OCI-M2 (cell line): Measurements from ENCODE around the gene SLX4.
"Not testable (repeated sequence)": the region's sequence is repeated elsewhere in the genome, so short reads cannot be mapped to it uniquely, and the experiment has no call there.

Experiments used
- DNase-seq: peaks from one replicate; lab custom pipeline; 2025; ENCODE audit not compliant: unreplicated experiment; lab: John Stamatoyannopoulos, UW

The SLX4 gene, protein sequence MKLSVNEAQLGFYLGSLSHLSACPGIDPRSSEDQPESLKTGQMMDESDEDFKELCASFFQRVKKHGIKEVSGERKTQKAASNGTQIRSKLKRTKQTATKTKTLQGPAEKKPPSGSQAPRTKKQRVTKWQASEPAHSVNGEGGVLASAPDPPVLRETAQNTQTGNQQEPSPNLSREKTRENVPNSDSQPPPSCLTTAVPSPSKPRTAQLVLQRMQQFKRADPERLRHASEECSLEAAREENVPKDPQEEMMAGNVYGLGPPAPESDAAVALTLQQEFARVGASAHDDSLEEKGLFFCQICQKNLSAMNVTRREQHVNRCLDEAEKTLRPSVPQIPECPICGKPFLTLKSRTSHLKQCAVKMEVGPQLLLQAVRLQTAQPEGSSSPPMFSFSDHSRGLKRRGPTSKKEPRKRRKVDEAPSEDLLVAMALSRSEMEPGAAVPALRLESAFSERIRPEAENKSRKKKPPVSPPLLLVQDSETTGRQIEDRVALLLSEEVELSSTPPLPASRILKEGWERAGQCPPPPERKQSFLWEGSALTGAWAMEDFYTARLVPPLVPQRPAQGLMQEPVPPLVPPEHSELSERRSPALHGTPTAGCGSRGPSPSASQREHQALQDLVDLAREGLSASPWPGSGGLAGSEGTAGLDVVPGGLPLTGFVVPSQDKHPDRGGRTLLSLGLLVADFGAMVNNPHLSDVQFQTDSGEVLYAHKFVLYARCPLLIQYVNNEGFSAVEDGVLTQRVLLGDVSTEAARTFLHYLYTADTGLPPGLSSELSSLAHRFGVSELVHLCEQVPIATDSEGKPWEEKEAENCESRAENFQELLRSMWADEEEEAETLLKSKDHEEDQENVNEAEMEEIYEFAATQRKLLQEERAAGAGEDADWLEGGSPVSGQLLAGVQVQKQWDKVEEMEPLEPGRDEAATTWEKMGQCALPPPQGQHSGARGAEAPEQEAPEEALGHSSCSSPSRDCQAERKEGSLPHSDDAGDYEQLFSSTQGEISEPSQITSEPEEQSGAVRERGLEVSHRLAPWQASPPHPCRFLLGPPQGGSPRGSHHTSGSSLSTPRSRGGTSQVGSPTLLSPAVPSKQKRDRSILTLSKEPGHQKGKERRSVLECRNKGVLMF (N-terminal part only)

DNA sequence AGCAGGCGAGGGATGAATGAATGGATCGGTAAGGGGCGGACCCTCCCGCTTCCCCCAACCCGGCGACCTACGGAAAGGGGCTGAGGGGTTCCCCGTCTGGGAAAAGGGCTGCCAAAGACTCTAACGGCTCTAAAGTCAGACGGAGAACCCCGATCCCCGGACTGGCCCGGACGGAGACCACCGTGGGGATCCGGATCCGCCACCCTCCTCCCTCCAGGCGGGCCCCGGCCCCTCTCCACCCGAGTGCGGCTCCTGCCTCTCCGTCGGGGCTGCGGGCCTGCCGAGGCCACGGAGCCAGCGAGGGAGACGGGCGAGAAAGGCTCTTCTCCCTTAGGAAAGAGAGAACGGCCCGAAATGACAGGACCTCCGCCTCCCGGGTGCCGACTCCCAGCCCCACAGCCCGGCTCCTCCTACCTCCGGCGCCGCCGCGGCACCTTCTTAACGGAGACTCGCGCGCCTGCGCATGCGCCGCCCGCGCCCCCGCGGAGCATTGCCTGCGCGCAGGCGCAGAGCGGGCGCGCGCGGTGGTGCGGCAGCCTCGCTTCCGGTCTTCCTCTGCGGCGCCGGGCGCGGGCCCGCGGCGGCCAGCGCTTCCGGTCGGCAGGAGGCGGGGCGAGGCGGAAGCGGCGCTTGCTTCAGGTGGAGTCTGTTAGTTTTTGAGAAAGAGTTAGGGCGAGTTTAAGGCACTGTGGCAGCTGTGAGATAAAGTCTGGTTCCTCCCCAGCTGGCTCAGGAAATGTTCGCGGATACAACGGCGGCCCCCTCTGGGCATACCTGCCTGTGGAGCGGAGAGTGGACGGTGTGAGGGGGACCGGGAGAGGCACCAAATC lies at the start of gene SLX4:
Gene SLX4 (minus strand): TSS at position 461 of the 830 bp plus-strand sequence. CDS start 2,642 bp downstream, outside the sequence.
- peak; percentile 16 for DNase-seq

DNA sequence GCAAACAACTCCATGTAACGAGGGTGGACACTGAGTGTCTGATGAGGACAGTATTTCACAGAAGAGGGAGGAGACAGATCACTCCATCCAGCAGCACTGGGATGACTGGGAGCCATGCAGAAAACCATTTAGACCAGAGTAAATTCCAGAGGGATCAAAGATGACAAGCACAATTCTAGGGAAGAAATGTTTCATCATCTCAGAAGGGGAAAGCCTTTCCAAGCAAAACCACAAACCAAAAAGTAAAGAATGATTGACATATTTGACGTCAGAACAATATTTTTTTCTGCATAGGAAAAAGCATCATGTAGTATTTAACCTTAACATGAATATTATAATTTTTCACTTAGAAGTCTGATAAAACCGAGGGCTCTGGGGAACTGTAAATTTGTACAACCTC lies 47.8 kb upstream of the SLX4 start:
- DNase-seq = no peak

- no peak for DNase-seq
These were observed 45.4 kb upstream of the SLX4 start for GRCh38 chr16:3656491-3657468.

DNA sequence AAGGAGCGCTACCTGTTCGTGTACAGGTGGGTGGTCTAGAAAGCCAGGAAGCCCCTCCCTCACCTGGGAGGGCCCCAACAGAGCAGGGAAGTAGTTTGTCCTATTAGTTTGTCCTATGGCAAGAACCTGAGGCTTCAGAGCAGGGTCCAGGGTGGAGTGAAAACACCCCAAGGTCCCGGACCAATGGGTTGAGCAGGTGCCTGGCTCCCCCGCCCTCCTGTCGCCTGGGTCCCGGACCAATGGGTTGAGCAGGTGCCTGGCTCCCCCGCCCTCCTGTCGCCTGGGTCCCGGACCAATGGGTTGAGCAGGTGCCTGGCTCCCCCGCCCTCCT lies 44.7 kb upstream of the SLX4 start:
- not testable (repeated sequence) for DNase-seq

- DNase-seq = no peak
These were observed 44.2 kb upstream of the SLX4 start for GRCh38 chr16:3655396-3656159.

DNA sequence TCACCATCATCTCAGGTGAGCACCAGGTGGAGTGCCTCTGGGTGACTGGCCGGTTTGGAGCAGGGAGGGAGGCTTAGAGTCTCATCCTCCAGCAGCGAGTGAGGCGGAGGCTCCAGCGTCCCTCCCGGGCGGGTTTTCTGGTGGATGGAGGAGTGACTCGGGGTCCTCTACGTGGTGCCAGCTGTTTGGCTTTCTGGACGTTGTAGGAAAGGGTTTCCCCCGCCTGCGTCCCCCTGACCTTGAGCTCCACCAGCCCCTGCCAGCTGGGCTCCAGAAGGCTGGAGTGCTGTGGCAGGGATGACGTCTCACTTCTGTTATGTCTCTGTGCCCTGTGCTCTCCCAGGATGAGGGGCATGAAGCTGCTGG lies 43.6 kb upstream of the SLX4 start:
- no peak for DNase-seq

DNA sequence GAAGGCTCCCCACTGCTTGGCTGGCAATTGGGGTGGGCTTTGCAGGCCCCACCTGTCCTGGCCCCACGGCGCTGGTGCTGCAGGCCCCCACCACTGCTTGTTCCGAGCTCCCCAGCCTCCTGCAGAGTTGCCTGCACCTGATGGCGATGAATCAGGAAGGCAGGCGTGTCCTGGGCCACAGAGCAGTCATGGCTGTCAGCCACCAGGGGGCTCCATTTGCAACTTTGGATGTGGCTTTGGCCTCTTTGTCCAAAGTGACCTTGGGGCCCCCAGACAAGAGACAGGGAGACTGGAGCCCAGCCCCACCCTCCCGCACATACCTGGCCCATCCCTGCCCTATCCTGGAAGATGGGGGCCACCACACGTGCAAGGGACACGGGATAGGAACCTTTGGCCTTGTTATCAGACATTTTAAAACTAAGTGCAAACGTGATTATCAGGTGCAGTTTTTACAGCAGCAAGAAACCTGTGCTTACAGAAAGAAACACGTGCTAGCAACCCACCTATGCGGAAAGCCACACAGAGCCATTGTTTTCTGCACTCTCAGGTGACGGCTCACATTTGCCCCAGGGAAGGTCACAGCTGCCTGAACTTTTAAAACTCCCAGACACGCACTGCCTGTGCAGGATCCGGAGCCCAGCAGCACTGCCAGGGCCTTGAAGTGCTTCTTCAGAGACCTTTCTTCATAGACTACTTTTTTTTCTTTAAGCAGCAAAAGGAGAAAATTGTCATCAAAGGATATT lies 43.0 kb upstream of the SLX4 start, which contains the start of gene DNASE1:
Gene DNASE1 (plus strand): TSS at position 443 of the 743 bp plus-strand sequence. CDS start 683 bp downstream, outside the sequence.
- DNase-seq = no peak

- DNase-seq = no peak
These were observed 41.2 kb upstream of the SLX4 start for GRCh38 chr16:3652373-3653195.

- DNase-seq = no peak
These were observed 40.3 kb upstream of the SLX4 start for GRCh38 chr16:3651461-3652372.

DNA sequence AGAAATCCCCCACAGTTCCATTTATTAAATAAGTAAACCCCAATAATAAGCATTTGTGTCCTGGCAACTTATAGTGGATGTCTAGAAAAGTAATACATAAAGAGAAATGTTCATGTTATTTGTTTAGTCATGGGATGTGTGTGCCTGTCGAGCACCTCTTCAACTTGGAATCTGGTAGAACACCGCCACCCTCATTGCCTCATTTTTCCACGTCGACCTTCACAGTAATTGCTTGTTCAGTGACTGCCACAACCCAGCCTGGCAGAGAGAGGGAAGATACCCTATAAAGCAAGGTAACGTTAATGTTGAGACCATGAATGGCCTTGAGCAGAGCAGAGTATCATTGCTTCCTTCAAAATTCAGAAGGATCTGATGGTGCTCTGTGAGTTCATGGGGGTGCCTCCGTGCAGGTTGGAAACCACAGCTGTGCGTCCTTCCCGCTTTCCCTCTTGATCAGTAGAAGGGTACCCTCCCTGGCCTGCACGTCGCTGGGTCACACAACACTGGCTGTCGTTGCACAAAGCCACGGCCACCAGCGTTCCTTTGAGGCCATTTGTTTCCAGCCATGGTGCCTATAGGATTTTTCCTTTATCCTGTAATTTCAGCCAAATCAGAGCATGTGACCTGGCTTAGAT lies 39.3 kb upstream of the SLX4 start:
- no peak for DNase-seq

DNA sequence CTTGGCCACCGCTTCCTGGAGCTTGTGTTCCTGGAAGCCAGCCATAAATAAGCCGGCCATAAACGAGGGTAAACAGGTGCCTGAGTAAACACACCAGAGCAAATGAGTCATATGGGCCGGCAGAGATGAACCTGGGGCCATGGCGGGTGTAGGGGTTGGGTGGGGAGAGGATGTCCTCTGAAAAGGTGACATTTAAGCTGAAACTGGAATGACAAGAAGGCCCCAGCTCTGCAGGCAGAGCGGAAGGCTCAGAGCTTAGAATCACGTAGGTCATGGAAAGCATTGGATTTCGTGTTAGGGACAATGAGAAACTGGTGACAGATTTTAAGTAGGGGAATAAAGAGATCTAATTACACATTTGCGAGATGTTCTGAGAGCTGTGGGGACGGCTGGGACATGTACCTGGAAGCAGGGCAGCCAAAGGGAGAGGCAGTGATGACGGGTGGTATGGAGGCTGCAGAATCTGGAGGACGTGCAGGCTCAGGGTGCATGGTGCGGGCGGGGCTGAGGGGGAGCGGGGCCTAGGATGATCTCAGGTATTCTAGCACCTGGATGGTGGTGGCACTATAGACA lies 35.0 kb upstream of the SLX4 start:
- no peak for DNase-seq

GRCh38 chr16:3645504-3646347 lies 34.3 kb upstream of the SLX4 start:
- DNase-seq = no peak

DNA sequence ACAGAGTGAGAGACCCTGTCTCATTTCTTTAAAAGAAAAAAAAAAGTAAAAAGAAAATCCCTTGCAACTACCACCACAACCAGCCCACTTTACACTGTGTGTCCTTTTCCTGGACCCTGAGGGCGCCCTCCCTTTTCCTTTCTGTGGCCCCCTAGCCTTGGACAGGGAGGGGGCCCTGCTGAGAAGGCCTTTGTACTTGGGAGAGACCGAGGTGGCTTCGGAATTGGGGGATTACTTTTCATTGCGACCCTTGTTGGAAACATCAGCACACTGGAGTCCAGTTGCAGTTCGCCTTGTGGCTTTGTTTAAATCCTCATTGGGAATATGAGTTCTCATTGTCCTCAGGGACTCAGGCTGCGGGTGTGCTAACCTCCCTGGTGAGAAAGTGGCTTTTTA lies 33.7 kb upstream of the SLX4 start:
- no peak for DNase-seq

DNA sequence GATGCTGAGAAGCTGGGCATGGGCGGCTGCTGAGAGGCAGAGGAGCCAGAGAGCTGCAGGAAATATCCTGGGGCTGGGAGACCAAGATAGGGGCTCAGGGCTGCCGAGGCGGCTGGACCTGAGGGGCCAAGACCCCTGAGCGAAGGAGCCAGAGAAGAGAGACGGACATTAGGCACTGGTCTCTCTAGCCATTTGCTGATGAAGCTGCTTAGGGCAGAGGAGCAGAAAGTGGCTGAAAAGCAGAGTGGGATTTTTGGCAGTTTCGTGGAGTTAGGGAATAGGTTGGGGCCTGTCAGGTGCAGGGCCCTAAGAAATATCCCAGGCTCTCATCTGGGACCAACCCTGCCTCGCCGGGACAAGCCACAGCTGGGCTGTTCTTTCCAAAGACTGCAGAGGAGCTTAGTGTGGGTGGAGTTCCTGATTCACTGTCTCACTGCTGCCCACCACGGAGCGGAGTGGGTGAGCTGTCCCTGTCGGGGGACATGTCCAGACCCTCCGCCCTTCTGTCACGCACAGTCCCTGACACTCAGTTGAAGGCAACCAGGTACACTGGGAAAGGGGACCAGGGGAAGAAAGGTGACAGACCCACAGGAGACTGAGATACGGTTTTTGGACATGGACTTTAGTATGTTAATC lies 31.8 kb upstream of the SLX4 start:
- no peak for DNase-seq
